ENCODE measurements around the gene XRCC6. TPM values are rescaled to one million over a fixed set of nuclear protein-coding genes. Genes with fewer than 3 reads are reported as not detected.

XRCC6 gene
- total and polyA plus RNA-seq, 2 of the 4 experiments (the other 2 are of a cell fraction): 202 to 401 TPM

GRCh38 chr22:41579997-41580355 lies 41.1 kb upstream of the XRCC6 start:
- no peak for TF ChIP-seq RCOR1 (IDR thresholded peaks at IDR 0.05; ENCODE audit: insufficient replicate concordance, low read length)
- TF ChIP-seq ELK1 (IDR thresholded peaks at IDR 0.05; ENCODE audit: borderline replicate concordance, low read depth, low read length): no peak
- no peak for TF ChIP-seq CTCF (conservative IDR thresholded peaks at IDR 0.05; ENCODE audit: low read depth, low read length)
- Histone ChIP-seq H3K79me1 (ENCODE audit: low read depth in 1 of 2, low read length in 2 of 2) (peaks cover 12 to 49% of the 10 kb centered on the region in 2 experiments), H3K9ac (ENCODE audit: low read depth, low read length) (no peak overlapping the region), H4K5ac (ENCODE audit: low read depth, low read length) (no peak overlapping the region), H2BK20ac (ENCODE audit: low read depth, low read length) (no peak overlapping the region), H3K4me3 (ENCODE audit: insufficient read depth, low read depth, low read length) (no peak overlapping the region), H3K9me1 (ENCODE audit: insufficient read depth, low read length) (no peaks in the 10 kb centered on the region; the same call in 1 of the 2 replicates), H4K20me1 (ENCODE audit: insufficient read depth, low read length) (peaks cover 3% of the 10 kb centered on the region), H3K27me3 (ENCODE audit: control insufficient read depth, insufficient read depth, low read length) (no peaks in the 10 kb centered on the region), H4K8ac (ENCODE audit: low read depth in 2 of 2, low read length in 2 of 2) (no peak overlapping the region), H3K4me1 (ENCODE audit: control insufficient read depth, insufficient read depth, low read length) (peaks cover 2% of the 10 kb centered on the region; the same call in 1 of the 2 replicates), H4K91ac (ENCODE audit: insufficient read depth, low read depth, low read length) (no peak overlapping the region), H3K4me2 (ENCODE audit: low read depth, low read length) (no peak overlapping the region), H3K56ac (ENCODE audit: extremely low read depth, insufficient read depth, low read length) (no peak overlapping the region), H2BK5ac (ENCODE audit: low read depth, low read length, poor library complexity, severe bottlenecking) (no peak overlapping the region), H2BK120ac (ENCODE audit: low read depth, low read length) (no peak overlapping the region), H3K27ac (ENCODE audit: insufficient read depth, low read length) (no peak overlapping the region), H3K9me3 (ENCODE audit: control insufficient read depth, insufficient read depth, low read length) (no peaks in the 10 kb centered on the region), H3K14ac (replicated peaks; ENCODE audit: low read depth, low read length) (no peak overlapping the region), H2AK9ac (replicated peaks; ENCODE audit: low read depth, low read length, poor library complexity) (no peak overlapping the region), H3K18ac (ENCODE audit: low read depth, low read length) (no peak overlapping the region), H2BK15ac (ENCODE audit: low read depth, low read length) (no peak overlapping the region), H3K23ac (ENCODE audit: low read depth, low read length) (no peak overlapping the region), H3K4ac (ENCODE audit: low read depth, low read length) (no peak overlapping the region), H3K36me3 (ENCODE audit: control insufficient read depth, insufficient read depth, low read length) (peaks cover 72% of the 10 kb centered on the region), H2AK5ac (ENCODE audit: low read depth, low read length) (no peak overlapping the region), H2AFZ (replicated peaks; ENCODE audit: low read length, poor library complexity) (no peak overlapping the region)
- no peak for ATAC-seq (ENCODE audit: low read depth)
- intact Hi-C loops (cut with micrococcal nuclease) (no loop called here), in situ Hi-C loops (cut with MboI; ENCODE audit: low sequenced_read_pairs) (no loop called here), dilution Hi-C loops (cut with HindIII; ENCODE audit: low sequenced_read_pairs, unreplicated experiment) (no loop called here)
- CTCF ChIA-PET: no interaction called here
- POLR2A ChIA-PET (ENCODE audit: unreplicated experiment): no interaction called here
- no peak for DNase-seq
- 86% methylated on average over 1 of the region's 6 CpGs; no CpG with 5 or more reads in 1 of the 2 experiments for WGBS, 2 experiments (ENCODE audit: extremely low coverage in 2 of 2, insufficient read length in 1 of 2)
- no TSS peak for BruUV-seq (replicated peaks)
